Suppressor macrophage (primary cell): ENCODE measurements around the gene TGFB2.

Source experiments
- DNase-seq, 4 experiments: peaks; one replicate each; pipeline ENCODE4 v3.0.0-alpha.2; 2020 to 2022

TGFB2 gene

GRCh38 chr1:218362418-218363076, 17.4 kb downstream of the TGFB2 start:
- DNase-seq: no peak

GRCh38 chr1:218363141-218363540, 18.0 kb downstream of the TGFB2 start:
- DNase-seq: no peak

GRCh38 chr1:218364028-218364710, 19.0 kb downstream of the TGFB2 start:
- no peak for DNase-seq

- DNase-seq: no peak
Observed at GRCh38 chr1:218365226-218365999, 20.3 kb downstream of the TGFB2 start.

- no peak for DNase-seq
Observed at GRCh38 chr1:218366322-218367052, 21.4 kb downstream of the TGFB2 start.

- no peak for DNase-seq
Observed at GRCh38 chr1:218367118-218367517, 22.0 kb downstream of the TGFB2 start.

- no peak for DNase-seq
Observed at GRCh38 chr1:218368686-218369085, 23.6 kb downstream of the TGFB2 start.

- DNase-seq: no peak
Observed at GRCh38 chr1:218369688-218370511, 24.8 kb downstream of the TGFB2 start.

GRCh38 chr1:218371927-218372672, 27.0 kb downstream of the TGFB2 start:
- DNase-seq: no peak

- DNase-seq: no peak
Observed at GRCh38 chr1:218374401-218375353, 29.5 kb downstream of the TGFB2 start.

- no peak for DNase-seq
Observed at GRCh38 chr1:218376722-218377121, 31.6 kb downstream of the TGFB2 start.

GRCh38 chr1:218377143-218377660, 32.1 kb downstream of the TGFB2 start:
- peak; percentile 11 to 44 (median 19) for DNase-seq

GRCh38 chr1:218380125-218380977, 35.2 kb downstream of the TGFB2 start:
- DNase-seq: no peak

- no peak for DNase-seq
Observed at GRCh38 chr1:218382261-218382660, 37.1 kb downstream of the TGFB2 start.

- DNase-seq: no peak
Observed at GRCh38 chr1:218383051-218383450, 37.9 kb downstream of the TGFB2 start.

- DNase-seq: no peak
Observed at GRCh38 chr1:218383681-218384080, 38.5 kb downstream of the TGFB2 start.

GRCh38 chr1:218384581-218384993, 39.5 kb downstream of the TGFB2 start:
- no peak for DNase-seq

- no peak for DNase-seq
Observed at GRCh38 chr1:218388591-218388990, 43.5 kb downstream of the TGFB2 start.

GRCh38 chr1:218390618-218391017, 45.5 kb downstream of the TGFB2 start:
- DNase-seq: no peak
